Erythroblast (primary cell): ENCODE measurements around the gene ADGRD1.

Experiments used
- DNase-seq, 2 experiments: peaks; one replicate each; lab custom pipeline; 2025; lab: John Stamatoyannopoulos, UW
- GATA1 ChIP-seq: IDR thresholded peaks from 2 replicates; pipeline ENCODE4 v1.6.1; 2011; ENCODE audit warnings: low read depth, mild to moderate bottlenecking, control low read depth, low read length, moderate library complexity
- POLR2A ChIP-seq: IDR thresholded peaks from 2 replicates; pipeline ENCODE4 v1.6.1; 2011; ENCODE audit warnings: mild to moderate bottlenecking, low read length

Gene ADGRD1

GRCh38 chr12:131007031-131007739, 53.5 kb downstream of the ADGRD1 start:
- DNase-seq, result no peak
- TF ChIP-seq GATA1 (no peak), POLR2A (no peak)

DNA sequence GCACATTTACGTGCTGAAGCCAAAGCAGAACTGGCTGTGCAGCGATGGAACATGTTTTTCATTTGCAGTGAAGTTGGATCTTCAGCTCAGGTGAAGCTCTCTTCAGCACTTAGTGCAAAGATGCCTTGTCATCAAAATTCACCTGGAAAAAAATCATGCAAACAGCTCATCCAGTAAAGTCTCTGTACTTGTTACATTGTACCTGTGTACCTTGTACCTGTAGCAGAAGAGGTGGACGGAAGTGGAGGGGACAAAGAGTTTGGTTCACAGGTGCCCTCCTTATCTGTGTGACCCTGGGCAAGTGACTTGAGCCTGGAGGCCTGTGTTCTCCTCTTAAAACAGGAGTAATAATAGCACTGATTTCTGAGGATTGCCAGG, 54.0 kb downstream of the ADGRD1 start:
- TF ChIP-seq POLR2A (no peak), GATA1 (no peak)
- no peak for DNase-seq

DNA sequence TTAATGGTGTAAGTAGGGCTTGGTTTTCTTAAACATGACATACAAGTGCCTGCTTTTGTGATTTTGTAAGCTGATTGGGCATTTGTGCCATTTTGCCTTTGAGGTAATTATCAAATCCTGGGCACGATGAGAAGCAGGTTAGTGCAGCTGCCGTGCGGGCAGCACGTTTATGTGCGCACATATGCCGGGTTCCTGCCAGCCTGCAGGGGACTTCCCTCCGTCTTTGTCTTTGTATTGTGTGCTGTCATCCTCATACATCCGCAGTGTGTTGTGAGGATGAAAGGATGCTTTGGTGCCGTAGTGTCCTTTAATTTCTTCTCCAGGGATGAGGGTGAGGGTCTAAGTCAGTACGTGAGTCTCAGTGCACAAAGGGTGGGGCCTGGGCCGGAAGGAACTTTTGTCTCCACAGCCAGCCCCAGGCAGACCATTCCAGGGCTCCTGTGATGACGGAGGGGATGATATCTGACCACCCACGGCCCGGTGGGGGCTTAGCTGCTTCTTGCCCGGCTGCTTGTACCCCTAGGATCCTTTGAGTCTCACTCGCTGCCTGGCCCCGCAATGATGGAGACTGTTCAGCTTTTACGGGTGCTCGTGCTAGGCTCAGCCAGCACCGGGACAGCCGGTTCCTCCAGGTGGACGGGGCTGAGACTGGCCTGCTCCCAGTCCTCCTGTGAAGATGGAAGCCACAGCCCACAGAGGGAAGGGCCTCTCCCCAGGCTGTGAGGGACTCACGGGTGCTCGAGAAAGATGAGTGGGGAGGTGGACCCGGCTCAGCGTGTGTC, 54.6 kb downstream of the ADGRD1 start:
- TF ChIP-seq GATA1, result no peak
- no peak for TF ChIP-seq POLR2A
- no peak for DNase-seq

- TF ChIP-seq POLR2A, result no peak
- no peak for TF ChIP-seq GATA1
- no peak for DNase-seq
Measured at GRCh38 chr12:131008913-131009270, 55.2 kb downstream of the ADGRD1 start.

DNA sequence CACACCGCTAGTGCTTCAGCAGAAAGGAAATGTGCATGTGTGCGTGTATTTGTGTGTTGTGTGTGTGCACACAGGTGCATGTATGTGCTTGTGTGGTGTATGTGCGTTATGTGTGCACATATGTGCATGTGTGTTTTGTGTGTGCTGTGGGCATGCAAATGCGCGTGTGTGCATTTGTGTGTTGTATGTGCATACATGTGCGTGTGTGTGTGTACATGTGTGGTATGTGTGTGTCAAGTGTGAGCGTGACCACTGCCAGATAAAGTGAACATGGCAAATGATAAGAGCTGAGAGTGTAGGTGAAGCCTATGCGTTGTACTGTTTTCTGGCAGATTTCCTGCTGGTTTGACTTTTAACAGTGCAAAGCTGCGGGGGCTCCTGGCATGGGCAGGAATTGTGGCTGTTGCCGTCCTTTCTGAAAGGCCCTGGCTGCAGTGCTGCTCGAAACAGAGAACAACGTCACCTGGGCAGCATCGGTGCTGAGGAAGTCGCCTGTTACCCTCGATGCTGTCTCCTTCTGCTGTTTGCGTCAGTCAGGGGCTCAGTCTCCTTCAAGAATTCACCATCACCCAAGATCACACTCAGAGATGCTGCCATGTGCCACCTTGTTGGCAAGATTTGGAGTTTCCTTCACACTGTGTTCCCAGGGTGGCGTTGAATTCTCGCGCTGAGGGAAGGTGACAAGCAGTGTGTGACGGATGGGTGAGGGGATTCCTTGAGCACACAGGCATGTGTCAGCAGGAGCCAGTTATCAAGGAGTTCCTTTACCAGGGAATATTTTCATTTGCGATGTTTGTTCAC, 56.1 kb downstream of the ADGRD1 start:
- TF ChIP-seq POLR2A, result no peak
- no peak for TF ChIP-seq GATA1
- DNase-seq, result no peak

GRCh38 chr12:131010396-131011131, 56.9 kb downstream of the ADGRD1 start:
- DNase-seq, result no peak

GRCh38 chr12:131011165-131012079, 57.7 kb downstream of the ADGRD1 start:
- DNase-seq, result no peak
- TF ChIP-seq GATA1 (no peak), POLR2A (no peak)

More at GRCh38 chr12:131010396-131011131, 56.9 kb downstream of the ADGRD1 start:
- no peak for TF ChIP-seq GATA1
- TF ChIP-seq POLR2A, result no peak

GRCh38 chr12:131012279-131013069, 58.8 kb downstream of the ADGRD1 start:
- no peak for DNase-seq
- TF ChIP-seq GATA1 (no peak), POLR2A (no peak)

DNA sequence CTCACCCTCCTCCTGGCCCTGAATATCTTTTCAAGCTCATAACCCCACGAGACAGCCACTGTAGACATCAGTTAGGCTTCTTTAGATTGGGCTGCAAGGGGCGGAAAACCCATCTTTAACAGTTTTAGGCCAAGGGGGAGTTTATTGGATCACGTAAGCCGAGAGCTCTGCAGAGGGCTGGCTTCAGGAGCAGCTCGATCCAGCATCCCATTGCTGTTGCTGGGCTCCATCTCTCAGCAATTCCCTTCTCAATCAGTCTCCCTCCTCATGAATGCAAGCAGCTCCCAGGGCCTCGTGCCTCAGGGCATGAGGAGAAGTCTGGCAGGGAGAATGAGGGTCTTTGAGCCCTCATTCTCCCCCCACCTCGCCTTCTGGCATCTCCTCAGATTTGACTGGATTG, 59.4 kb downstream of the ADGRD1 start:
- DNase-seq, result no peak
- TF ChIP-seq GATA1, result no peak
- no peak for TF ChIP-seq POLR2A

DNA sequence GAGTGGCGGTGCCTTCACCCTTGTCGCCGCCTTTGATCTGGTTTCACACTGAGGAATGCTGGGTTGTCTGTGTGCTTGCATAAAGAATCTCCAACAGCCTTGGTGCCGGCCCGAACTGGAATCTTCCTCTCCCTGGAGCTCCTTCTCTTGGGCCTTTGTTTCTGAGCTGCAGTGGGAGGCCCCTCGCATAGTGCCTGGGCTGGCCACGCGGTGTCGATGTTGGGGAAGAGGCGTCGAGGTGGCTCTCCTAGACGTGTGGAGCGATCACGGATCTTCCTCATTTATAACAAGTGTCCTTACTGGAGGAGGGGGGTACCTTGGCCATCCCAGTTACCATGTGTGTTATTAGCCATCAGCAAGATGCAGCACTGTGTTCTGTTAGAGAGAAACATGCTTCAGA, 60.6 kb downstream of the ADGRD1 start:
- TF ChIP-seq GATA1 (no peak), POLR2A (no peak)
- DNase-seq, result no peak

GRCh38 chr12:131015581-131016337, 62.1 kb downstream of the ADGRD1 start:
- TF ChIP-seq POLR2A (no peak), GATA1 (no peak)
- DNase-seq, result no peak
